IMR-90 (cell line): ENCODE results near the gene SOX12. TPM values are rescaled to one million over a fixed set of nuclear protein-coding genes. Genes with fewer than 3 reads are reported as not detected.
A peak's percentile ranks its signal among the peaks of the same experiment; 100 is the strongest.

Source experiments
- ATAC-seq: fragments of 200-7000 bp; cut with Tn5 transposase; 2 replicates; pipeline ENCODE4 v1.9.1; 2020; ENCODE audit warnings: low read depth, mild to moderate bottlenecking, moderate library complexity
- BruUV-seq: library from RNA; stranded (reverse); fragments of 400-500 nt; replicated peaks from 2 replicates; lab custom pipeline; 2021; lab: Mats Ljungman, UMichigan
- CTCF ChIA-PET: fragments of 300-600 bp; formaldehyde crosslinking; extraction: SDS; loops from one replicate; lab custom pipeline; 2021; ENCODE audit warnings: antibody characterized with exemption; lab: Yijun Ruan, JAX
- POLR2A ChIA-PET: fragments of 300-600 bp; sonication (Branson Sonifier 250); formaldehyde crosslinking; loops from one replicate; lab custom pipeline; 2022; ENCODE audit warnings: antibody characterized with exemption; ENCODE audit not compliant: unreplicated experiment; lab: Charles Lee
- DNase-seq: peaks from one replicate; pipeline ENCODE4 v3.0.0; 2013
- H2AFZ ChIP-seq: replicated peaks from 2 replicates; pipeline ENCODE3; 2013; ENCODE audit warnings: low read length, mild to moderate bottlenecking; ENCODE audit not compliant: poor library complexity
- H2AK5ac ChIP-seq: 2 replicates; pipeline ENCODE4 v1.6.1; 2013; ENCODE audit warnings: low read depth, low read length, inconsistent platforms
- H2AK9ac ChIP-seq: replicated peaks from 2 replicates; pipeline ENCODE3; 2013; ENCODE audit warnings: mild to moderate bottlenecking, low read depth, low read length, moderate library complexity; ENCODE audit not compliant: poor library complexity
- H2BK120ac ChIP-seq: 2 replicates; pipeline ENCODE4 v1.6.1; 2013; ENCODE audit warnings: low read depth, low read length, inconsistent platforms
- H2BK15ac ChIP-seq: 3 replicates; pipeline ENCODE4 v1.6.1; 2013; ENCODE audit warnings: low read depth, low read length, inconsistent platforms
- H2BK20ac ChIP-seq: 2 replicates; pipeline ENCODE4 v1.6.1; 2013; ENCODE audit warnings: low read depth, mild to moderate bottlenecking, inconsistent platforms, low read length, moderate library complexity
- H2BK5ac ChIP-seq: 2 replicates; pipeline ENCODE4 v1.6.1; 2013; ENCODE audit warnings: mild to moderate bottlenecking, low read depth, low read length, inconsistent platforms; ENCODE audit not compliant: poor library complexity, severe bottlenecking
- H3K14ac ChIP-seq: replicated peaks from 2 replicates; pipeline ENCODE4 v1.6.1; 2013; ENCODE audit warnings: low read depth, low read length, inconsistent platforms
- H3K18ac ChIP-seq: 2 replicates; pipeline ENCODE4 v1.6.1; 2013; ENCODE audit warnings: low read depth, low read length, control low read depth
- H3K23ac ChIP-seq: 2 replicates; pipeline ENCODE4 v1.6.1; 2013; ENCODE audit warnings: low read depth, low read length, inconsistent platforms
- H3K27ac ChIP-seq: 2 replicates; pipeline ENCODE4 v1.5.1; 2013; ENCODE audit warnings: mild to moderate bottlenecking, control low read depth, low read length; ENCODE audit not compliant: insufficient read depth
- H3K27me3 ChIP-seq: 2 replicates; pipeline ENCODE4 v1.6.1; 2013; ENCODE audit warnings: low read length; ENCODE audit not compliant: control insufficient read depth, insufficient read depth
- H3K36me3 ChIP-seq: 2 replicates; pipeline ENCODE4 v1.6.1; 2013; ENCODE audit warnings: low read length, mixed read lengths; ENCODE audit not compliant: control insufficient read depth, insufficient read depth
- H3K4ac ChIP-seq: 2 replicates; pipeline ENCODE4 v1.6.1; 2013; ENCODE audit warnings: low read depth, low read length, inconsistent platforms
- H3K4me1 ChIP-seq: 2 replicates; pipeline ENCODE4 v1.6.1; 2013; ENCODE audit warnings: low read length, mixed read lengths; ENCODE audit not compliant: control insufficient read depth, insufficient read depth
- H3K4me2 ChIP-seq: 2 replicates; pipeline ENCODE4 v1.6.1; 2013; ENCODE audit warnings: low read depth, mild to moderate bottlenecking, control low read depth, low read length, moderate library complexity
- H3K4me3 ChIP-seq: 2 replicates; pipeline ENCODE4 v1.5.1; 2013; ENCODE audit warnings: low read depth, mild to moderate bottlenecking, control low read depth, low read length, moderate library complexity; ENCODE audit not compliant: insufficient read depth
- H3K56ac ChIP-seq: 2 replicates; pipeline ENCODE4 v1.6.1; 2013; ENCODE audit warnings: low read length, inconsistent platforms; ENCODE audit not compliant: insufficient read depth; ENCODE audit errors: extremely low read depth
- H3K79me1 ChIP-seq, 2 experiments: 2 replicates each; pipeline ENCODE4 v1.6.1; 2013; ENCODE audit warnings: low read length in 2 of 2, inconsistent platforms in 1 of 2, low read depth in 1 of 2
- H3K9ac ChIP-seq: 2 replicates; pipeline ENCODE4 v1.6.1; 2013; ENCODE audit warnings: low read depth, low read length, control low read depth
- H3K9me1 ChIP-seq: 2 replicates; pipeline ENCODE4 v1.6.1; 2013; ENCODE audit warnings: low read length, inconsistent platforms; ENCODE audit not compliant: insufficient read depth
- H3K9me3 ChIP-seq: 2 replicates; pipeline ENCODE4 v1.6.1; 2013; ENCODE audit warnings: low read length; ENCODE audit not compliant: control insufficient read depth, insufficient read depth
- H4K20me1 ChIP-seq: 2 replicates; pipeline ENCODE4 v1.6.1; 2013; ENCODE audit warnings: low read length, inconsistent platforms; ENCODE audit not compliant: insufficient read depth
- H4K5ac ChIP-seq: 2 replicates; pipeline ENCODE4 v1.6.1; 2013; ENCODE audit warnings: mild to moderate bottlenecking, low read depth, low read length, control low read depth
- H4K8ac ChIP-seq, 2 experiments: 2 replicates each; pipeline ENCODE4 v1.6.1; 2013; ENCODE audit warnings: low read depth in 2 of 2, low read length in 2 of 2, control low read depth in 1 of 2, inconsistent platforms in 1 of 2
- H4K91ac ChIP-seq: 2 replicates; pipeline ENCODE4 v1.6.1; 2013; ENCODE audit warnings: low read depth, low read length, inconsistent platforms; ENCODE audit not compliant: insufficient read depth
- BHLHE40 ChIP-seq: fragments of 150-350 bp; IDR thresholded peaks from 2 replicates; pipeline ENCODE4 v1.6.1; 2016; ENCODE audit warnings: mild to moderate bottlenecking, low read depth, low read length
- FOS ChIP-seq: fragments of 150-350 bp; IDR thresholded peaks from 2 replicates; pipeline ENCODE4 v1.6.1; 2016; ENCODE audit warnings: low read depth, low read length
- MAZ ChIP-seq: IDR thresholded peaks from 2 replicates; pipeline ENCODE4 v1.6.1; 2012; ENCODE audit warnings: low read depth, mild to moderate bottlenecking, low read length, improper control_type of control experiment, moderate library complexity, borderline replicate concordance
- MXI1 ChIP-seq: IDR thresholded peaks from 2 replicates; pipeline ENCODE4 v1.6.1; 2012; ENCODE audit warnings: low read depth, mild to moderate bottlenecking, low read length, moderate library complexity, borderline replicate concordance
- NFE2L2 ChIP-seq: fragments of 150-350 bp; IDR thresholded peaks from 2 replicates; pipeline ENCODE4 v1.6.1; 2016; ENCODE audit warnings: low read depth, mild to moderate bottlenecking, low read length
- RAD21 ChIP-seq: IDR thresholded peaks from 2 replicates; pipeline ENCODE4 v1.6.1; 2012; ENCODE audit warnings: low read length, improper control_type of control experiment
- RCOR1 ChIP-seq: IDR thresholded peaks from 2 replicates; pipeline ENCODE4 v1.6.1; 2012; ENCODE audit warnings: mild to moderate bottlenecking, low read length, improper control_type of control experiment; ENCODE audit not compliant: insufficient replicate concordance
- WGBS, 2 experiments: methylation state at CpG; one replicate each; pipeline versions ENCODE4 v1.1.5 to v1.1.7; 2013; ENCODE audit warnings: missing lambda C conversion rate in 2 of 2; ENCODE audit not compliant: insufficient read length in 1 of 2; ENCODE audit errors: extremely low coverage in 2 of 2; 5-methylcytosine and 5-hydroxymethylcytosine counted together
- dilution Hi-C: fragments of 300-500 bp; cut with HindIII; formaldehyde crosslinking; loops from one replicate; pipeline ENCODE4 v1.14.3; 2018; ENCODE audit warnings: low sequenced_read_pairs; ENCODE audit not compliant: unreplicated experiment
- in situ Hi-C: fragments of 300-500 bp; cut with MboI; formaldehyde crosslinking; loops from 3 replicates; pipeline ENCODE4 v1.14.3; 2019; ENCODE audit warnings: low sequenced_read_pairs, inconsistent platforms, mixed read lengths
- intact Hi-C: fragments of 100-400 bp; cut with micrococcal nuclease; formaldehyde crosslinking; loops from 2 replicates; pipeline ENCODE4 v1.10.0; 2022
- polyA plus RNA-seq, 3 experiments: library from polyadenylated mRNA; depleted of rRNA; stranded (reverse); fragments of >200 nt; gene quantifications; 2 replicates each; pipeline ENCODE4 v1.2.3, GENCODE V29; 2012; ENCODE audit warnings: low replicate concordance in 1 of 3
- total RNA-seq: library from RNA; depleted of rRNA; stranded (reverse); fragments of >200 nt; gene quantifications from 2 replicates; pipeline ENCODE4 v1.2.3, GENCODE V29; 2012
- TF ChIP-seq, protein P1 (sequence below): conservative IDR thresholded peaks from 2 replicates; pipeline ENCODE4 v1.5.1; 2012; ENCODE audit warnings: mild to moderate bottlenecking, low read depth, low read length, improper control_type of control experiment
- TF ChIP-seq, protein P2 (sequence below): fragments of 150-350 bp; IDR thresholded peaks from 2 replicates; pipeline ENCODE4 v1.6.1; 2017; ENCODE audit warnings: mild to moderate bottlenecking, antibody characterized with exemption, low read length, low read depth
- TF ChIP-seq, protein P3 (sequence below): fragments of 150-350 bp; IDR thresholded peaks from 2 replicates; pipeline ENCODE4 v1.6.1; 2016; ENCODE audit warnings: low read depth, mild to moderate bottlenecking, low read length, moderate library complexity, borderline replicate concordance

SOX12 gene
- total and polyA plus RNA-seq, 2 of the 4 experiments (the other 2 are of a cell fraction): 1.1 to 6.2 TPM

DNA sequence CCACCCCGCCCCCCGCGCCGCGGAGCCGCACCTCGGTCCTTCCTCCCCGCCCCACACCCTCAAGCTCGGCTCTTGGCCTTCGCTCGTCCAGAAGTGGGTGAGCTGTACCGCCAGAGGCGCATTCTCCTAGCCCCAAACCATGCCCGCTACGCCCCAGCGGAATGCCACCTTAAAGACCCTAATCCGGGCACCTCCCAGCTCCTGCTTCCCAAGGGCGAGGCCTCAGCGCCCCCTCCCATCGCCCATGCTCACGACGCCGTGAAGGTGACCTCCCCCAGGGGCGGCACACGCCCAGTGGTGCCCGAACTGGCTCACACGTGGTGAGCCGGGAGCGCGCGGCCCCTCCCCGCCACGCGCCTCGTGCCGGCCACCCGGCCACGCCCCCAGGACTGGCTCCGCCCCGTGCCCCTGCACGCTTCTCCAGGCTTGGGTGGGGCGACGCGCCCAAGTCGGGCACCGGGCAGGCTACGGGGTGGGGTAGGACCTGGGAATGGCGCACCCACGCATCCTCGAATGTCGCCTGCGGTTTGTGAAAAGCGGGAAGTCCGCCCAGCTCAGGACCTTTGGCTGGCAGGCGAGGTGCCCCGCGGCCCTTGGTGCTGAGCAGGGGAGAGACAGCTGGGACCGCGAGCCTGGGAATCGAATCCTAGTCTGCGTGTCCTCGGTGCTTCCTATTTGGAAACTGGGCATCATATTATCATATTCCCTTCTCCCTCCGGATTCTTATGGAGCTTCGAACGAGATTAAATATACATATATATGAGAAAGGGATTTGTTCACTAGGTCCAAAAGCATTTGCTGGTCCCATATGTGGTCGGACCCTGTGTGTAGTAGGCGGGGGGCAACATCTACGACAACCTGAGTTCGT is 941 bp upstream of the SOX12 start:
- peak overlapping the region; percentile 49 for H3K18ac ChIP-seq
- ChIA-PET CTCF (interaction anchor here (0.8 to 1.5 kb wide), 2 partner anchors 9 to 28 kb away, joined by 3 to 4 read pairs; partner anchors contain the start of gene ZCCHC3), POLR2A (interaction anchor here (0.5 kb wide), 1 partner anchor 26 kb away, joined by 3 read pairs; no protein-coding TSS in a partner anchor)
- H3K4me3 ChIP-seq: peak overlapping the region; percentile 94
- H3K27ac ChIP-seq: peak overlapping the region; percentile 69
- in situ Hi-C loops (no loop called here), dilution Hi-C loops (no loop called here), intact Hi-C loops (no loop called here)
- peak overlapping the region; percentile 93 for H2AK5ac ChIP-seq
- peaks cover 15 to 28% of the 10 kb centered on the region in 2 experiments; a peak in 3 of 4 replicates for H3K79me1 ChIP-seq
- H3K4me2 ChIP-seq: peak overlapping the region; percentile 91
- H2AFZ ChIP-seq: peak overlapping the region; percentile 97
- TF ChIP-seq, protein P1, sequence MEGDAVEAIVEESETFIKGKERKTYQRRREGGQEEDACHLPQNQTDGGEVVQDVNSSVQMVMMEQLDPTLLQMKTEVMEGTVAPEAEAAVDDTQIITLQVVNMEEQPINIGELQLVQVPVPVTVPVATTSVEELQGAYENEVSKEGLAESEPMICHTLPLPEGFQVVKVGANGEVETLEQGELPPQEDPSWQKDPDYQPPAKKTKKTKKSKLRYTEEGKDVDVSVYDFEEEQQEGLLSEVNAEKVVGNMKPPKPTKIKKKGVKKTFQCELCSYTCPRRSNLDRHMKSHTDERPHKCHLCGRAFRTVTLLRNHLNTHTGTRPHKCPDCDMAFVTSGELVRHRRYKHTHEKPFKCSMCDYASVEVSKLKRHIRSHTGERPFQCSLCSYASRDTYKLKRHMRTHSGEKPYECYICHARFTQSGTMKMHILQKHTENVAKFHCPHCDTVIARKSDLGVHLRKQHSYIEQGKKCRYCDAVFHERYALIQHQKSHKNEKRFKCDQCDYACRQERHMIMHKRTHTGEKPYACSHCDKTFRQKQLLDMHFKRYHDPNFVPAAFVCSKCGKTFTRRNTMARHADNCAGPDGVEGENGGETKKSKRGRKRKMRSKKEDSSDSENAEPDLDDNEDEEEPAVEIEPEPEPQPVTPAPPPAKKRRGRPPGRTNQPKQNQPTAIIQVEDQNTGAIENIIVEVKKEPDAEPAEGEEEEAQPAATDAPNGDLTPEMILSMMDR: peak; percentile 24; the same call in 1 of the 2 replicates
- TF ChIP-seq FOS (no peak), MAZ (peak; percentile 79; the same call in 1 of the 2 replicates), MXI1 (peak; percentile 99), NFE2L2 (no peak), RAD21 (no peak), RCOR1 (no peak), BHLHE40 (peak; percentile 97)
- TF ChIP-seq, protein P2, sequence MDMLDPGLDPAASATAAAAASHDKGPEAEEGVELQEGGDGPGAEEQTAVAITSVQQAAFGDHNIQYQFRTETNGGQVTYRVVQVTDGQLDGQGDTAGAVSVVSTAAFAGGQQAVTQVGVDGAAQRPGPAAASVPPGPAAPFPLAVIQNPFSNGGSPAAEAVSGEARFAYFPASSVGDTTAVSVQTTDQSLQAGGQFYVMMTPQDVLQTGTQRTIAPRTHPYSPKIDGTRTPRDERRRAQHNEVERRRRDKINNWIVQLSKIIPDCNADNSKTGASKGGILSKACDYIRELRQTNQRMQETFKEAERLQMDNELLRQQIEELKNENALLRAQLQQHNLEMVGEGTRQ: peak; percentile 81
- TF ChIP-seq, protein P3, sequence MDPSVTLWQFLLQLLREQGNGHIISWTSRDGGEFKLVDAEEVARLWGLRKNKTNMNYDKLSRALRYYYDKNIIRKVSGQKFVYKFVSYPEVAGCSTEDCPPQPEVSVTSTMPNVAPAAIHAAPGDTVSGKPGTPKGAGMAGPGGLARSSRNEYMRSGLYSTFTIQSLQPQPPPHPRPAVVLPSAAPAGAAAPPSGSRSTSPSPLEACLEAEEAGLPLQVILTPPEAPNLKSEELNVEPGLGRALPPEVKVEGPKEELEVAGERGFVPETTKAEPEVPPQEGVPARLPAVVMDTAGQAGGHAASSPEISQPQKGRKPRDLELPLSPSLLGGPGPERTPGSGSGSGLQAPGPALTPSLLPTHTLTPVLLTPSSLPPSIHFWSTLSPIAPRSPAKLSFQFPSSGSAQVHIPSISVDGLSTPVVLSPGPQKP: no peak
- peak overlapping the region; percentile 77 to 87 for H4K8ac ChIP-seq
- BruUV-seq: no TSS peak
- H3K56ac ChIP-seq: peak overlapping the region; percentile 87
- ATAC-seq (peak; percentile 45), DNase-seq (peak; percentile 72)
- H3K4ac ChIP-seq: peak overlapping the region; percentile 88
- no peaks in the 10 kb centered on the region for H3K27me3 ChIP-seq
- WGBS, 2 experiments: 0% methylated on average over 23 of the region's 69 CpGs; no CpG with 5 or more reads in 1 of the 2 experiments
- H2BK15ac ChIP-seq: peak overlapping the region; percentile 79; the same call in 2 of the 3 replicates
- H3K23ac ChIP-seq: peak overlapping the region; percentile 95
- H3K36me3 ChIP-seq: peaks cover 4% of the 10 kb centered on the region; the same call in 1 of the 2 replicates
- peaks cover 4% of the 10 kb centered on the region; the same call in 1 of the 2 replicates for H3K9me1 ChIP-seq
- H4K5ac ChIP-seq: peak overlapping the region; percentile 43
- peaks cover 2% of the 10 kb centered on the region; the same call in 1 of the 2 replicates for H3K9me3 ChIP-seq
- H2BK5ac ChIP-seq: peak overlapping the region; percentile 77
- H3K9ac ChIP-seq: peak overlapping the region; percentile 83
- H3K4me1 ChIP-seq: peaks cover 10% of the 10 kb centered on the region
- 0 out of 2 replicates have a peak overlapping the region, but pooled peaks have one; percentile 11 for H2BK20ac ChIP-seq
- peaks cover 28% of the 10 kb centered on the region for H4K20me1 ChIP-seq
- peak overlapping the region; percentile 89 for H4K91ac ChIP-seq
- peak overlapping the region; percentile 98 for H2AK9ac ChIP-seq
- peak overlapping the region; percentile 84 for H3K14ac ChIP-seq
- peak overlapping the region; percentile 80 for H2BK120ac ChIP-seq
